GM11168 (cell line): ENCODE measurements around the gene IL4I1.

ENCODE experiments used
- in situ Hi-C: fragments of 300-500 bp; cut with MboI; formaldehyde crosslinking; loops from one replicate; pipeline ENCODE4 v1.12.0; 2022; ENCODE audit warnings: low sequenced_read_pairs; ENCODE audit not compliant: unreplicated experiment

IL4I1 gene

DNA sequence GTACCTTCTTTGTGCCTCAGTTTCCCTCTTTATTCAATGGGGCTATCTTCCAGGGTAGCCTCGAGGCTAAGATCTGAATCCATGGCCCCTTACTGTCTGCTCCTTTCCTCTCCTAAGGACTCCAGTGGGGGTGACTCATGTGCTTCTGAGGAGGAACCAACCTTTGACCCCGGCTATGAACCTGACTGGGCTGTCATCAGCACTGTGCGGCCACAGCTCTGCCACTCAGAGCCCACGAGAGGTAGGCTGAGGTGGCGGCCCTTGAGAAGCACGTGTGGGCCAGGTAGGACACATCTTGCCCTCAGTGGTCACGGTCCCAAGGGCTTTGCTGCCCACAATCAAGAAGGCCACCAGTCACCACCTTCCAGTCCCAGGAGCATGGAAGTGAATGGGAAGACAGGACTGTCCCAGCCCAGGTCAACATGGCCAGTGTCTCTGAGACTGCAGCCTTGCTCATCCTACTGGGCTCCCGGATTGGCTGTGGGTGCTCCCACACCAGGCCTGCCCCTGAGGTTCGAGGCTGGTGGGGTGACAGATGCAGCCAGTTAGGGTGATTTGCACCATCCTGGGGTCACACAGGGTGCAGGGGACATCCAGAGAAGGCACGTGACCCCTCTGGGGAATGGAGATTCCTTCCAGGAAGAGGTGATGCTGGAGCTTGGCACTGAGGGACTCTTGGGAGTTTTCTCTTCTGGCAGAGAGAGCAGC is 16.4 kb downstream of the IL4I1 start:
- in situ Hi-C loops = no loop called here

- in situ Hi-C loops = no loop called here
These were observed 17.3 kb downstream of the IL4I1 start for GRCh38 chr19:49879243-49879963.

GRCh38 chr19:49878744-49879070 is 18.0 kb downstream of the IL4I1 start:
- in situ Hi-C loops = no loop called here

GRCh38 chr19:49877879-49878743 is 18.6 kb downstream of the IL4I1 start:
- in situ Hi-C loops = no loop called here

DNA sequence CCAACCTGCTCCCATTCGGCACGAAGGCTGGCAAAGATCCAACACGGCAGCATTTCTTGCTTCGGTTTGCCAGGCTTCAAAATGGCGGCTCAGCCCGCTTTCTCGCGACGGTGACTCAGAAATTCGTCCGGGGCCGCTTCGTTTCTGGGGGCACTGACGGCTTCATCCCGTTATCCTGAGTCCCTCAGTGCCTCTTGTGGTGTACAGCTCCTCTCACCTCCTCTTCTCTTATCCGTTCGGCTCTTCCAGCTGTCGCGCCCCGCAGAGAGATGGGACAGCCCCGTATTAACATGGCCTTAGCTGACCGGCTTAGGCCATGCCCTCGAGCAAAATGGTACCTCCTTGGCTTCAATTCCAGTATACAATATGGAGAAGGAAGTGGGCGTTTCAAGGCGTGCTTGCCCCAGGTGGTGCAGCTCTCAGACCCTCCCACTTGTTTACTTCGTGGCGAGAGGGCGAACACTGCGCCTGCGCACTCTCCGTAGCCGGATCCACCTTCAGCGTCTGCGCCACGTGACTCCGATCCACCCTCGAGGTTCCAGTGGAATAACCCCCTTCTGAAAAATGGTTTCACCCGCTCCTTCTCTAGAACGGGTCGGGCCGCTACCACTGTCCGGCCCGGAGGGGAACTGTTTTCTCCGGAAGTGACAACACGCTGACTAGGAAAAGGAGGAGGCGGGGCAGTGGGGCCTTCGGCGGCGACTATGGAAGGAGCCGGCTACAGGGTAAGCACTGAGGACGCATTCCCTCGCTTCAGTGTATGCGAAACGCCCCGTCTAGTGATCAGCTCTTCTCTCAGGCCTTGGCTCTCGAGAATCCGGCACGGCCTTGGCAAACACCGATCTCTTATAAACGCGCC is 19.4 kb downstream of the IL4I1 start, which contains the start of the genes AKT1S1 and TBC1D17:
Gene AKT1S1, minus strand, starts transcription at position 336 of the 859 bp plus-strand sequence. CDS start 4,060 bp downstream, outside the sequence.
Gene TBC1D17, plus strand, starts transcription at position 683 of the 859 bp plus-strand sequence. Its CDS starts 22 bp downstream, at position 705.
- in situ Hi-C loops = no loop called here

- in situ Hi-C loops = no loop called here
These were observed 20.2 kb downstream of the IL4I1 start for GRCh38 chr19:49876422-49877019.

DNA sequence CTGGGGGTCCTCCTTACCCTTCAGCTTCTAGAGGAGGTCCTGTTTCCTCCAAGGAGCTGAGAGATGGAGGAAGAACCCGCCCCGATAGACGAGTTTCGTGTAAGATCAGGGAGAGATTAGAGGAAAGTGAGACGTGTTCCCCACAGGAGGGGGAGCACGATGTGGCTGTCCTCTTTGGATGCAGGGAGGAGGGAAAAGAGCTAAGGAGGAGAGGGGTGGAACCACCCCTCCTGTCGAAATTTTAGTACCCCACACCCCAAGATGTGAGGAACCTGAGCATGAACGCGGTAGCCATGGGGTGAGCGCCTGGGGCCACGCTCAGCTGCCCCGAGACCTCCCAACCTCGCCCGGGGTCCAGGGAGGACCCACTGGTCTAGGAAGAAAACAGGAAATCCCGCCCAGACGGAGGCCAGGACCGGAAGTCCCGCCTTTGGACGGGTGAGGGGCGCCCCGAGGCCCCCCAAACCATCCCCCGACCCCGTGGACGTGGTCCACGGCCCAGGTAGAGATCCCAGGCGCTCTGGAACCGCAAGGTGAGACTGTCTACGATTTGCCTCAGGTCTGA is 20.7 kb downstream of the IL4I1 start:
- in situ Hi-C loops = no loop called here

- in situ Hi-C loops = no loop called here
These were observed 21.5 kb downstream of the IL4I1 start for GRCh38 chr19:49875177-49875576.

DNA sequence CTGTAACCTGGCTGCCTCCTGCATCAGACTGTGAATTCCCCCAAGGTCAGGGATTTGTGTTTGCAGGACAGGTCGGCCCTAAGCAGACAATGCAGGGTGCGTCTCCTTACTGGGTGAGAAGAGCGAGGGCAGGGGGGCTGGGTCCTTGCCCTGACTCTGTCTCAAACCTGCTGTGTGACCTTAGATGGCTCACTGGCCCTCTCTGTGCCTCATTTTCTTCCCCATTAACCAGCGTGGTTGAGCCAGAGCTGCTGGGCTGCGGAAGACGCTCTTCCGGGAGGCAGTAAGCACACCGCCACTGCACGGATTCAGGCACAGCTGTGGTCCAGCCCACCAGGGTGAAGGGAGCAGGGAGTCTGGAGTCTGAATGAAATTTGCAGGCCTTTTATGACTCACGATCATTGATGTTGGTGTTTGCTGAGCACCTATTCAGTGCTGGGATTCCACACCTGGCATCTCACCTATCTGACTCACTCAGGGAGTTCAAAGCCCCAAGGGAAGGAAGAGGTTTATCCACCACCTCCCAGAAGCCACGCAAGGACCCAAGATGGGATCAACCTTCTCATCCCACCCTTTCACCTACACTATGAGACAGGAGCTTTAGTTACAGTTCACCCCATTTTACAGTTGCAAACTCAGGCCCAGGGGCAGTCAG is 22.1 kb downstream of the IL4I1 start:
- in situ Hi-C loops = no loop called here

GRCh38 chr19:49873834-49874233 is 22.9 kb downstream of the IL4I1 start:
- in situ Hi-C loops = no loop called here

- in situ Hi-C loops = no loop called here
These were observed 23.6 kb downstream of the IL4I1 start for GRCh38 chr19:49873129-49873521.

DNA sequence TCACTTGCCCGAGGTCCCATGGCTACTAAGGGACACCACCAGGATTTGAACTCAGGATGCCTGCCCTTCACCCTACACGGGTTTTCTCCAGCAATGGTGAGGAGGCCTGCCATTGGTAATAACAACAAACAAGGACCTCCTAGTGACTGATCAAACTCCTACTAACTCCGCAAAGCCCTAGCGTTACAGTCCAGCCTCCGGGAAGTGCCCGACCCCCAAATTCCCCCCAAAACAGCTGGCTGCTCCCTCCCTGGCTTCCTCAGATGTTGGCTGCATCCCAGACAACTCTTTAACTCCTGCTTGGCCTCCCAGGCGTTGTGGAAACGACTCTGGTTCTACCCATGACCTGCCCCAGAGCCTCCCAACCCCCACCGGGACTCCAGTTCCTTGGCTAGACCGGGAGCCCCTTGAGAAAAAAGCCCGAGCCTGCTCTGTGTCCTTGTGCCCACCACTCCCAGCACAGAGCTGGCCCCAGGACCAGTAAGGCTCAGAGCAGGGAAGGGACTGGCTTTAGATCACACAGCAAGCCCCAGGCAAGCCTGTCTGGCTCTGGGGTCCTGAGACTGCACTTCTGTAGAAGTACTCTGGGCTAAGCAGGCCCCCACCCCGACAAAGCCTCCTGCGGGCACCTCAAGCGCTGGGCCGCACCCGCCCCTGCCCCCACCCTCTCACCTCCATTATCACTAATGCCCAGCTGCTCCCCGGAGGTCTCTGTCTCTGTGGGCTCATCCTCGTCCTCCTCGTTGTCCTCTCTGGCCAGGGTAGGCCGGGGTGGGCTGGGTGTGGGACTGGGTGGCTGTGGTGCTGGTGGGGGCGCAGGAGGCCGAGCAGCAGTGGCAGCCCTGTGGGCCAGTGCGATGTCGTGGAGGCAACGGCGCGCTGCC is 24.2 kb downstream of the IL4I1 start:
- in situ Hi-C loops = no loop called here

- in situ Hi-C loops = no loop called here
These were observed 25.2 kb downstream of the IL4I1 start for GRCh38 chr19:49871349-49871985.

DNA sequence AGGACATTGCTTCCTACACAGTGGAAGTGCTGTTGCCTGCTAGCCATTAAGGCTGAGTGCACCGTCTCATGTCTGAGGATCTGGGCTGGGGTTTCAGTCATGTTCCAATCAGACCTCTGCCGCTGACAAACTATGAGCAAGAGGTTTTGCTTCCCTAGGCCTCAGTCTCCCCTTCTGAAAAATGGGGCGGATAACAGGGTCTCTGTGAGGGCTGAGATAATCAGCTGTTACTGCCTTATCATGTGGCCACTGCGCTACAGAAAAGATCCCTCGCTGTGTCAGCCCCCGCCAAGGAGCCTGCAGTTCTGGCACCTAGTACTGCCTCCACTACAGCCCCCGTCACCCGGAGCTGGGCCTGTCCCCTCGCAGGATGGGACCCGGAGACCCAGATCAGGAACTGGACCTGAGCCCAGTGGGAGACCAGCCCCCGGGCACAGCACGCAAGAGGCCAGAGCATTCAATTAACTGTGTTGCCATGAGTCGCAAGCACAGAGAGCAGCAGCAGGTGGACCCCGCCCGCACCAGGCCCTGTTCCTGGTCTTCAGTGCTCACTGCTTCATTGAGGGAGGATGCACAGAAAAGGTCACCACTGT is 26.3 kb downstream of the IL4I1 start:
- in situ Hi-C loops = no loop called here

DNA sequence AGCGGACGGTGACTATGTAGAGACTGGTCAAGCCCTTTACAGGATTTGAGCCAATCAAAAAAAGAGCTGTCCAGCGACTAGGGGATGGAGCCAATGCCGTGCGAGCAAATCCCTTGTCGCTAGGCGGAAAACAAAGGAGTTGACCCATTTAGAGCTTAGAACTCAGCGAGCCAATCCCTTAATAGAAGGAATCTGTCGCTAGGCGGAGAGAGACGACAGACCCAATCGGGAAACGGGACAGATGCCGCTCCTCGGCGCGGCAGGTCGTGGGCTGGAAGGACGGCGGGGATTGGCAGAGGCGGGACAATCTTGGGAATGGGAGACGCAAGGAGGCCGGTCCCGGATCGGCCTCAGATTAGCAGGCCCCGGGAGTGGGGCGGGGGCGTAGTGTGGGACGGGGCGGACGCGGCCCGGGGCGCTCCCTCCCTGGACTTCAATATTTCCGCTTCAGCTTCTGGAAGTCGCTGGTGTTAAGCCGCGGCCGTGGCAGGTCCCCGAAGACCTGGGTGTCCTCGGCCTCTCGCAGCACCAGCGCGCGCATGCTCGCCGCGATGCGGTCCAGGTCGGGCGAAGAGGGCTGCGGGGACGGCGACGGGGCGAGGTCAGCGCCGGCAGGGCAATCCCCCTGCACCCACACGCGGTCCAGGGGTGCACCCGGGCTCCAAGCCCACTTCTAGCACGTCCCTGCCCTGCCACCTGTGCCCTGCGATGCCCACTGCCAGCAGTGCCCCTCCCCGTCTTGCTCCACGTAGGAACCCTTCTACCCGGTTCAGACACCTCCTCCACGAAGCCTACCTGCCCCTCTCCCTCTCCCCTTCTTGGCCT is 27.0 kb downstream of the IL4I1 start:
- in situ Hi-C loops = no loop called here

DNA sequence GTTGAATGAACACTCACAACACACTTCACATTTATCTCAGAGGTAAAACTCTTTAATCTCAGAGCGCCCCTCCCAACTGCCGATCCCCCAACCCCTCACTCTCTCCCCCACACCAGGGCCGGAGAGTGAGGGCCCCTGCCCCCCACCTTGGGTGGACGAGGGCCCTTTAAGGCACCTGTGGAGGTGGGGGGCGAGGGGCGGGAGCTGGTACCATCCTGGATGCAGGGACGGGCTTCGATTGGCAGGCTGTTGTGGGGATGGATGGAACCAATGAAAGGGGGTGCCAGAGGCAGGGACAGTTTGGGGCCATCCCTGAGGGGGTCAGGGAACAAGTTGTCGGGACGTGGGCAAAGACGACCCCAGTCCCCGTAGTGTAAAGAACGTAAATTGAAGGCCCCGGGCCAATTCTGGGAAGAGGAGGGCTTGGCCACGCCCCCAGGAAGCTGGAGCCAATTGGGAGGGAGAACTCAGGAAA is 27.6 kb downstream of the IL4I1 start:
- in situ Hi-C loops = no loop called here
